Retinal pigment epithelial cell (primary cell): Measurements from ENCODE around the gene LCN12.

Experiments
- DNase-seq: peaks from one replicate; pipeline ENCODE4 v3.0.0-alpha.2; 2010; ENCODE audit warnings: low read depth
- H3K4me3 ChIP-seq: 2 replicates; pipeline ENCODE4 v1.5.1; 2011; ENCODE audit warnings: mild to moderate bottlenecking, low read length, control low read depth, moderate library complexity
- CTCF ChIP-seq: conservative IDR thresholded peaks from 2 replicates; pipeline ENCODE4 v1.5.1; 2011; ENCODE audit warnings: low read depth, low read length, control low read depth, inconsistent platforms

LCN12 gene

GRCh38 chr9:136952876-136953770 lies 1.1 kb downstream of the LCN12 start:
- no peak for DNase-seq
- H3K4me3 ChIP-seq = no peak overlapping the region
- TF ChIP-seq CTCF = no peak

- TF ChIP-seq CTCF = no peak
- DNase-seq = no peak
- H3K4me3 ChIP-seq = no peak overlapping the region
These were observed 1.7 kb downstream of the LCN12 start for GRCh38 chr9:136953771-136954269.

- TF ChIP-seq CTCF = no peak
- no peak overlapping the region for H3K4me3 ChIP-seq
- no peak for DNase-seq
These were observed 2.4 kb downstream of the LCN12 start for GRCh38 chr9:136954270-136955083.

- no peak for TF ChIP-seq CTCF
- no peak for DNase-seq
These were observed 3.3 kb downstream of the LCN12 start for GRCh38 chr9:136955202-136955942.

GRCh38 chr9:136955943-136956335 lies 3.9 kb downstream of the LCN12 start:
- TF ChIP-seq CTCF = no peak
- DNase-seq = no peak
- no peak overlapping the region for H3K4me3 ChIP-seq

More at GRCh38 chr9:136955202-136955942, 3.3 kb downstream of the LCN12 start:
- H3K4me3 ChIP-seq = no peak overlapping the region

- no peak for TF ChIP-seq CTCF
- no peak overlapping the region for H3K4me3 ChIP-seq
- DNase-seq = no peak
These were observed 4.5 kb downstream of the LCN12 start for GRCh38 chr9:136956604-136957003.
